Loucy (cell line): ENCODE results near the gene DNTTIP2.

Source experiments
- CTCF ChIP-seq: fragments of 200-600 bp; sonication (generic); conservative IDR thresholded peaks from 2 replicates; pipeline ENCODE4 v1.5.1; 2014; ENCODE audit warnings: mild to moderate bottlenecking, antibody characterized with exemption, low read length
- EZH2phosphoT487 ChIP-seq: fragments of 200-600 bp; IDR thresholded peaks from 2 replicates; pipeline ENCODE4 v1.6.1; 2018; ENCODE audit warnings: antibody characterized with exemption, mild to moderate bottlenecking, moderate library complexity, borderline replicate concordance

- TF ChIP-seq CTCF (no peak), EZH2phosphoT487 (no peak)
Measured at GRCh38 chr1:93827633-93828366, 51.2 kb downstream of the DNTTIP2 start.
